Activated naive CD4-positive, alpha-beta T cell (primary cell): ENCODE data around the gene LAPTM4A.
"Not testable (repeated sequence)": the region's sequence is repeated elsewhere in the genome, so short reads cannot be mapped to it uniquely, and the experiment has no call there.

Experiments
- DNase-seq, 4 experiments: peaks; one replicate each; lab custom pipeline; 2025; lab: John Stamatoyannopoulos, UW

The LAPTM4A gene

DNA sequence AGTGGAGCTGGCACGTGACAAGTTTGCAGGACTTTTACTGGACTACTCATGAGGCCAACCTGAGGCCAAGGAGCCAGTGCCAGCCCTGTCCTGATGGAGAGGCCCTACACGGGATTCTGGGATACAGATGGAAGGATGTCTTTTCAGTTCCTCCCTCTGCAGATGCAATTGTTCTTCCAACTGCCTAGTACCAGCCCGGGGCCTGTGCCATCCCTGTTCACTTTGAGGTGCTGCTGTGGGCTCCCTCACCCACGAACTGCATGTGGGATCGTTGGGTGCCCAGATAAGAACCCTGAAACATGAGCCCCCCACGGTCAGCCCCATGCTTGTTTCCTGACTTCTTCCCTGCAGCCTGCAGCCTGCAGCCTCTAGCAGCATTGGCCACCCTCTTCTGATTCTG lies 25.3 kb upstream of the LAPTM4A start:
- DNase-seq, result no peak

- DNase-seq, result no peak
Measured at GRCh38 chr2:20074901-20075300, 23.5 kb upstream of the LAPTM4A start.

- DNase-seq, result not testable (repeated sequence)
Measured at GRCh38 chr2:20074046-20074648, 22.7 kb upstream of the LAPTM4A start.

DNA sequence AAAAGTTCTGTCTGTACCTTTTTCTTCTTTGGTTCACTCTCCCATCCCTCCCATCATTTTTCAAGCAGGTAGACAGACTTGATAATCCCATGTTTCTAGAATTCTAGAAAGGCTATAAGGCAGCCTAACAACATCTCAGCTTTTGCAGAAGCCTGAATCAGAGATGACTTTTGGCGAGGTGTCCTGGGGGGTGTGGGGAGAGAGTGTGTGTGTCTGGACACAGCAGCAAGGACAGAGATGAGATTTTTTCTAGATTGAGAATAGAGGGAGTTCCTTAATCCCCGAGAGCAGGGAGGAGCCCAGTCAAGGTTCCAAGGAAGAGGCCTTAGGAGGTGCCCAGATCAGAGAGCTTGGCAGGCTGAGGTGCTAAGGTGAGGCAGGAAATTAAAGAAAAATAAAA lies 22.0 kb upstream of the LAPTM4A start:
- no peak for DNase-seq

- DNase-seq, result no peak
Measured at GRCh38 chr2:20072436-20073158, 21.2 kb upstream of the LAPTM4A start.

GRCh38 chr2:20071397-20072383 lies 20.3 kb upstream of the LAPTM4A start:
- no peak for DNase-seq

- DNase-seq, result no peak
Measured at GRCh38 chr2:20069756-20070155, 18.3 kb upstream of the LAPTM4A start.

DNA sequence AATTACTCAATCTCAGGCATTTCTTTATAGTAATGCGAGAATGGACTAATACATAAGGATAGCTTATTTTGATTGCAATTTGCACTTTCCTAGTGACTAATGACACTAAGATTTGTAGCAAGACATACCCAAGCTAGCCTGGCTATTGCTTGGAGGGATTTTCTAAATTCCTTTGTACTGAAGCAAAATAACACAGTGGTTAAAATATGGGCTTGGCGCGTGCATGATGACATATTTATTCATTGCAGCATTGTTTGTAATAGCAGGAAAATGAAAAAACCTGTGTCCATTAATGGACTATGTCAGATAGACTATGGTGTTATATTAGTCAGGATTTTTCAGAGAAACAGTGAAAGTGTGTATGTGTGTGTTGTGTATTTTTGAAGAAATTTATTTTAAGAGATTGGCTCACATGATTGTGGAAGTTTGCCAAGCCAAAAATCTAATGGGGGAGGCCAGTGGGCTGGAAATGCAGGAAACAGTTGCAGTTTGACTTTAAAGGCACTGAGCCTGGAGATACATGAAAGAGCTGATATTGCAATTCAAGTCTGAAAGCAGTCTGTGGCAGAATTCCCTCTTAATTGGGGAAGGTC lies 16.7 kb upstream of the LAPTM4A start:
- DNase-seq, result no peak

GRCh38 chr2:20065885-20066602 lies 14.6 kb upstream of the LAPTM4A start:
- DNase-seq, result no peak

GRCh38 chr2:20064841-20065240 lies 13.4 kb upstream of the LAPTM4A start:
- no peak for DNase-seq

DNA sequence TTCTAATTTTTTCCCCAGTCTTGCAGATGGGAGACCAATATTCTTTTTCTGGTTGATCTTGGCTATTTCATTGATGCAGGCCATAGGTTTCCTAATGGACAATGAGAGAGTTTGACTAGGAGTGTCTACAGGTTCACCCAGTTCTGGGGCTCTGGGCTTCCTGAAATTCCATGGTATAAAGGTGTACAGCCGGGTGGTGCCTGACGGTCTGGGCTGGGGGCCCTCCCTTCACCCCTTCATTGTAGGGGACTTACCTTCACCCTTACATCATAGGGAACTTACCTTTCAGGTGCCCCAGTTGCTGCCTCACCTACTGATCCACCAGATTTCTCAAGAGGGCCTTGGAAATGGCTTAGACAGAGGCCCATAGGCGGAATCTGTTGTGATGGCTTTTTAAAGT lies 13.0 kb upstream of the LAPTM4A start:
- no peak for DNase-seq

DNA sequence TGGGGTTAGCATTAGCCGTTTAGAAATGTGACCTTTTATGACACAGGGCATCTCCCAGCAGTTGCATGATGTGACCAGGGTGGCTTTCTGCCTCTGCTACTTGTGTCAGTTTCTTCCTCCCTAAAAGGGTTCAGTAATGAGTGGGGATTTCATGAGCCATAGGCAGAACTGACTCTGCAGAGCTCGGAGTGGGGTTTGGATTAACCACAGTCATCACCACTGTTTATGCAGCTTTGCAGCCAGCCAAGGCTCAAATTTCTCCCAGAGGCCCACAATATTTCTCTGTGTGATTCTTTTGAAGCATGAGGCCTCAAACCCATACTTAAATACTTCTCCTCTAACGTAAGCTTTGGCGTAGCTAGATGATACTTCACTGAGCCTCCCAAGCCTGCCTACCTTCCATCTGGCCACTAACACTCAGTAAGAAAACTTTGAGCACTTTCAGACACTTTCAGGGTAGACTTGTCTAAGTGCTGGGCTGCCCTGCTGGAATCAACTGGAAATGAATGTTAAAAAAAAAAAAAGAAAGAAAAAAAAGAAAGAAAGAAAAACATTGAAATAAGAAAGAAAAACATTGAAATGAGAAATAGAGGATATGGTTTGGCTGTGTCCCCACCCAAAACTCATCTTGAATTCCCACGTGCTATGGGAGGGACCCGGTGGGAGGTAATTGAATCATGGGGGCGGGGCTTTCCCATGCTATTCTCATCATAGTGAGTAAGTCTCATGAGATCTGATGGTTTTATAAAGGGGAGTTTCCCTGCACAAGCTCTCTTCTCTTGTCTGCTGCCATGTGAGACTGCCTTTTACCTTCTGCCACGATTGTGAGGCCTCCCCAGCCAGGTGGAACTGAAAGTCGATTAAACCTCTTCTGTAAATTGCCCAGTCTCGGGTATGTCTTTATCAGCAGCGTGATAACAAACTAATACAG lies 11.5 kb upstream of the LAPTM4A start:
- no peak for DNase-seq

GRCh38 chr2:20061940-20062339 lies 10.5 kb upstream of the LAPTM4A start:
- no peak for DNase-seq

DNA sequence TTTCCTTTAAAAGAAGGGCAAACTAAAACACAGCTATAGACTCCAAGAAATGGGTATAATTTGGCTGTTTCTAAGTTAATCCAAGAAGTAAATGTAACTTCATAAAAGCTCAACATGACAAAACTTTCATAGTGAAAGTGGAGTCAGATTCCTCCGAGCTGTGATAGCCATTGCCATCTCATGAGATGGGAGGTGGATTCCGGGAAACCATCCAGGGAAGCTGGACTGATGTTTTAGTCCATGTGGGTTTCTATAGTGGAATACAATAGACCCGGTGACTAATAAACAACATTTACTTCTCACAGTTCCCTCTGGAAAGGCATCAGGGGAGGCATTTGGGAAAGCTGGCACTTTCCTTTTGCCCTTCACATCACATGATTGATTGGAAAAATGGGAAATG lies 10.0 kb upstream of the LAPTM4A start:
- no peak for DNase-seq

DNA sequence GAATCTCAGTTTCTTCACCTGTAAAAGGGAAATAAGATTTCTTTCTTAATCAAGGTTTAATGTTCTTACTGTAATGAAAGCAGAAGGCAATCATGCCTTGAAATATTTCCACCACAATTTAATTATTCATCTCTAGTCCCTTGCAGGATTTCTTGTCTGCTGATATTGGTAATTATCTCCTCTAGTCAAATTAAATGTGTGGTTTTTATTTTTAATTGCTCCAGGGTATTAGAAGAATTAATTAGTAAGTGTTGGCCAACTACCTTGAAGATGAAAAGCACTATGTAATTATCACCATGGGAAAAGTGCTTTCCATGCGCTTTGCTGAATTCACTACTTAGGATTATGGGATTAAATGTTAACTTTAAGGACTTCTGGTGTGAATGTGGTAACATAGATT lies 8.7 kb upstream of the LAPTM4A start:
- no peak for DNase-seq

DNA sequence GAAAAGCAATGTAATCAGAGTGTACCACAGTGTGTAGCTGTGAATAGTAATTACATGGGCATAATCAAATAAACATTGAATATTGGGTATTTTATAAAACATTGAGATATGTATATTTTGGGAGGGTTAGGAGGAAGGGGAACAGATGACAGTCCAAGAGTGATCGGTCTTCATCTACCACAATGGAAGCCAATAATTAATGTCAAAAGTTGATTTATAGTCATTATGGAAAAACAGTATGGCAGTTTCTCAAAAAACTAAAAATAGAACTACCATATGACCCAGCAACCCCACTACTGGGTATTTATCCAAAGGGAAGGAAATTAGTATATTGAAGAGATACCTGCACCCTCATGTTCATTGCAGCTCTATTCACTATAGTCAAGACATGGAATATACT lies 5.8 kb upstream of the LAPTM4A start:
- DNase-seq, result no peak

- DNase-seq, result no peak
Measured at GRCh38 chr2:20054931-20055330, 3.5 kb upstream of the LAPTM4A start.

DNA sequence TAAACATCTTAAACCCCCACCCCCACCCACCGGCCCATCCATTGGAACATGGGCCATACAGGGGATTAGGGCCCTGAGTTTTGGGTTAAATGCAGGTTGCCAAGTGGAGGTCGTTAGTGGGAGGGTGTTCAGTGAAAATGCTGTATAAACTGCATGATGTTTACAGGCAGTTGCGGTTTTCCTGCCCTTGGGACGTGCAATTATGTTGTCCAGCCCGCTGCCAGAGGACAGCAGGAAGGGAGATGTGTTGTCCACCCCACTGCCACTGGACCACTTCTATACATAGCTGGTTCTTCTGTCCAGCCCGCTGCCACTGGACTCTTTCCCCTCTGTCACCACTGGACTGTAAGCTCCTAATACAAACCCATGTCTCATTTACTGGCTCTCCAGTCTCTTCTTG lies 2.7 kb upstream of the LAPTM4A start:
- DNase-seq, result no peak

- DNase-seq, result no peak
Measured at GRCh38 chr2:20052861-20053281, 1.4 kb upstream of the LAPTM4A start.

- DNase-seq, result no peak
Measured at GRCh38 chr2:20052229-20052851, 912 bp upstream of the LAPTM4A start.
